ENCODE data around the gene NMT2. TPM values are rescaled to one million over a fixed set of nuclear protein-coding genes. Genes with fewer than 3 reads are reported as not detected.

NMT2 gene
- polyA plus RNA-seq, 4 donors = 29.2 to 41.0 (median 33.1) TPM

DNA sequence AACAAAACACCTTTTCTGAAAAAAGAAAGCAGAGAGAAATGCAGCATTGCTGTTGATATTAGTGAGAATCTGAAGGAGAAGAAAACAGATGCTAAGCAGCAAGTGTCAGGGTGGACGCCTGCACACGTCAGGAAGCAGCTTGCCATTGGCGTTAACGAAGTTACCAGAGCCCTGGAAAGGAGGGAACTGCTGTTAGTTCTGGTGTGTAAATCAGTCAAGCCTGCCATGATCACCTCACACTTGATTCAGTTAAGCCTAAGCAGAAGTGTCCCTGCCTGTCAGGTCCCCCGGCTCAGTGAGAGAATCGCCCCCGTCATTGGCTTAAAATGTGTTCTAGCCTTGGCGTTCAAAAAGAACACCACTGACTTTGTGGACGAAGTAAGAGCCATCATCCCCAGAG is 65.0 kb downstream of the NMT2 start:
- DNase-seq (ENCODE audit: low read depth in 4 of 4, low spot score in 2 of 4) = no peak

DNA sequence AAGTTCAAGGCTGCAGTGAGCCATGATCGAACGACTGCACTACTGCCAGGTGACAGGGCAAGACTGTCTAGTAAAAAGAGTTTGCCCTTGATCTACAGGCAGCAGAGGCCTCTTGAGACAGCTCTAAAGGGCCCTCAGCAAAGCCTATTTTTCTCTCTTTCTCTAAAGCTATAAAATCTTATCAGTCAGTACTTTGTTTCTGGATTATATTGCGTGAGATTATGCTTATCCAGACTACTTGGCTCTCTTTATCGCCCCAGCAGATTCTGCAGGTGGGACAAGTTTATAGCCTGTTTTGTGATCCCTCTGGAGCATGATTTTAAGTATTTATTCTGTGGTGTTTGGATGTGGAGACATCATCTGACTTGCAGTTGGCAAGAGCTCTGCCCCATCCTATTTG is 68.6 kb downstream of the NMT2 start:
- DNase-seq (ENCODE audit: low read depth in 4 of 4, low spot score in 2 of 4) = no peak

DNA sequence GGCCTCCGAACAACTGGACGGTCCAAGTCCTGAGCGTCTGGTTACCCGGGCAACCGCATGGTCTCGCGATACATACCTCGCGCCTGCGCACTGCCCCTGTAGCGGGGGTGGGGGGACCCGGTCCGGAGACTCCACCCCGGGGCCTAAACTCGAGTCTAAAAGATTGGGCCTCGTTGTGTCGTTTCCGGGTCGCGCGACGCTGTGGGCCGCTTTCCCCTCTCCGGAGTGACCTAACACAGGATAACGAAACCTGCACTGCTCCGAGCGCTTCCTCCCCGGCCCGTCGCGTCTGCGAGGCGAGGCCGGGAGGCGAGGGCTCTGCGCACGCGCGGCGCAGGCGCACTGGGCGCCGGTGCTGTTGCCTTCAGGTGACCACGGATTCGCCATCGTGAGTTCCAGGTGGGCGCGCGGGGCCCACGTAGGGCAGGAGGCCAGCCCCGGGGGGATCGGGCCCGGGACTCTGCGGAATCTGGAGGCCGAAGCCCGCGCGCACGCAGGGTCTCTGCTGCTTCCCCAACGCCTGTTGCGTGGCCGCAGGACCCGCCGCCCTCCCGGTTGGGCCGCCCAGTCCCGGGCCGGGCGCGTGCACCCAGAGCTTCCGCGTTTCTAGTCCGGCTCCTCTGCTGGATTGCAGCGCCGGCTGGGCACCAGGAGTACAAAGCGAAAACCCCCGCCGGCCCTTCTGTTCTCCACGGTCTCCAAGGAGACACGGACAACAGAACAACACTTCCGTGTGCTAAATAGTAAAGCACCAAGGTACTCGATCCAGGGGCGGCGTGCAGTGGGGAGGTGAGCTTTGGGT is 71.3 kb downstream of the NMT2 start, which contains the start of gene RPP38:
Gene RPP38, plus strand, starts transcription at position 345 of the 802 bp plus-strand sequence. CDS start 5,960 bp downstream, outside the sequence.
- peak; percentile 92 to 97 (median 94) for DNase-seq (ENCODE audit: low read depth in 4 of 4, low spot score in 2 of 4)

DNA sequence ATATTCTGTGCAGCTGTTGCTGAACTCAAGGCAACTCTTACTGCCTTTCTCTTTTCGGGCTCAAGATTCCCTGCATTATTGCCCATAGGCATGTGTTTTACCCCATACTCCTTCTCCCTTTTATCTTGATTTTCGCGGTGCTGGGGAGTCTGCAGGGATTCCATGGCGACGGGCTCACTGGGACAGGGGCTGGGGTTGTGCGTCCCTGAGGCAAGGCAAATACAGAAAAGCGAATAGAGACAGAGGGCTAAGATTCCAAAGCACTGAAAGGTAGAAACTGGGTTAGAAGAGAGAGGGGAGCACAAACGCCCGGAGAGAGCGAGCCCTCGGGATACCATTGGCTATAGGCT is 71.9 kb downstream of the NMT2 start:
- DNase-seq (ENCODE audit: low read depth in 4 of 4, low spot score in 2 of 4) = no peak

- no peak for DNase-seq (ENCODE audit: low read depth in 4 of 4, low spot score in 2 of 4)
Observed at GRCh38 chr10:15092855-15093408, 75.6 kb downstream of the NMT2 start.

DNA sequence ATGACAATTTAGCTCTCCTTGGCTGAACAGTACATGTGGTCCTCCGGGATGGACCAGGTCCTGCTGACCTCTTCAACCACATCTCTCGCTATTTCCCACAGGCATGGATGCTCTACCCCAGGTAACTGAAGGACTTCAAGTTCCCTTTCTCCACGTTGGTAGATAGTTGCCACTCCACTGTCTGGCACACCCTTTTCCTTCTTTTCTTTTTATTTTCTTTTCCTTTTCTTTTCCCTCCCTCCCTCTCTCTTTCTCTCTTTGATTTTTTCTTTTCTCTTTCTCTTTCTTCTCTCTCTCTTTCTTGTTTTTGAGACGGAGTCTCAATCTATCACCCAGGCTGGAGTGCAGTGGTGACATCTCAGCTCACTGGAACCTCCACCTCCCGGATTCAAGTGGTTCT is 77.1 kb downstream of the NMT2 start:
- DNase-seq (ENCODE audit: low read depth in 4 of 4, low spot score in 2 of 4) = no peak

GRCh38 chr10:15088428-15089261 is 79.8 kb downstream of the NMT2 start, which contains the start of gene ACBD7:
Gene ACBD7 (minus strand): TSS chr10:15088776. CDS start chr10:15088728, 48 bp downstream.
- DNase-seq (ENCODE audit: low read depth in 4 of 4, low spot score in 2 of 4) = peak in 2 of 4 donors; percentile 75 to 78

DNA sequence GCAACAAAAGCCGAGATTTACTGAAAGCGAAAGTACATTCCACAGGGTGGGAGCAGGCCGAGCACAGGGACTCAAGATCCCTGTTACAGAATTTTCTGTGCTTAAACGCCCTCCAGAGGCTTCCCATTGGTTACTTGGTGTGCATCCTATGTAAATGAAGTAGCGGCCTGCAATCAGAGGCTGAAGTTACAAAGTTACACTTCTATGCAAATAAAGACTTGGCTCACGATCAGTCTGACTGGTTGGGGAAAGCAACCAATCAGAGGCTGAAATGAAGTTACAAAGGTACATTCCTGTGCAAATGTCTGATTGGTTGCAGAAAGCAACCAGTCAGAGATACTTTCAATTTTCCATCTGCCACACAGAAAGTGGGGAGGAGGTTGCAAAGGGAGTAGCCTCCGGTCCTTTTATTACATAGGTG is 84.0 kb downstream of the NMT2 start:
- peak in 3 of 4 donors; percentile 67 to 77 (median 72) for DNase-seq (ENCODE audit: low read depth in 4 of 4, low spot score in 2 of 4)

- DNase-seq (ENCODE audit: low read depth in 4 of 4, low spot score in 2 of 4) = no peak
Observed at GRCh38 chr10:15083674-15084501, 84.6 kb downstream of the NMT2 start.

DNA sequence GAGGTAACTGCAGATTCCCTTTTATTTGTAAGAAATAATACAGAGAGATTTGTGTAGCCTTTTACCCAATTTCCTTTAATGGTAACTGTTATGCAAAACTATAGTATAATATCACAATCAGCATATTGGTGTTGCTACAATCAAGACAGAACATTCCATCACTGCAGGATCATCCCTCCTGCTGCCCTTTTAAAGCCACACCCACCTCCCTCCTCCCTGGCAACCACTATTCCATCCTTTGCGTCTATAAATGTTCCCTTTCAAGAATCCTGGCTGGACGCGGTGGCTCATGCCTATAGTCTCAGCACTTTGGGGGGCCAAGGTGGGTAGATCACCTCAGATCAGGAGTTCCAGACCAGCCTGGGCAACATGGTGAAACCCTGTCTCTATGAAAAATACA is 93.1 kb downstream of the NMT2 start:
- no peak for DNase-seq (ENCODE audit: low read depth in 4 of 4, low spot score in 2 of 4)

- no peak for DNase-seq (ENCODE audit: low read depth in 4 of 4, low spot score in 2 of 4)
Observed at GRCh38 chr10:15072358-15072757, 96.1 kb downstream of the NMT2 start.

DNA sequence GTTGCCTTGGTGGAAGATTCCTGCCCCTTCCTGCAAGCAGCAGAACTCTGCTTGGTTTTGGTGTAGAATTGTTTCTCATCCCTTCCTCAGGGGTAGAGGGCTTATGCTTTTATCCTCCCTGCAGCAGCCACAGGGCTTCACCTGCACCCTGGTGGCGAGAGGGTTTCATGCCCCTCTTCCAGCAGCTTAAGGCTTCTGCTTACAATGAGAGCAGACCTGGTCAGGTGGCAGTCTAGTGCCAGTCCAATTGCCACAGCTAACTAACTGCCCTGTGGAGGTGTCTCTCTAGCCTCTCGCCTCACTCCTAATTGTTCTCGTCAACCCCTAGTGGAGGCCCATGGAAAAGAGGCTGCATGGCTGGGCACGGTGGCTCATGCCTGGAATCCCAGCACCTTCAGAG is 99.3 kb downstream of the NMT2 start:
- no peak for DNase-seq (ENCODE audit: low read depth in 4 of 4, low spot score in 2 of 4)

GRCh38 chr10:15068802-15069201 is 99.7 kb downstream of the NMT2 start:
- no peak for DNase-seq (ENCODE audit: low read depth in 4 of 4, low spot score in 2 of 4)

GRCh38 chr10:15067154-15067553 is 101.3 kb downstream of the NMT2 start:
- DNase-seq (ENCODE audit: low read depth in 4 of 4, low spot score in 2 of 4) = no peak

GRCh38 chr10:15060638-15061037 is 107.9 kb downstream of the NMT2 start:
- no peak for DNase-seq (ENCODE audit: low read depth in 4 of 4, low spot score in 2 of 4)

DNA sequence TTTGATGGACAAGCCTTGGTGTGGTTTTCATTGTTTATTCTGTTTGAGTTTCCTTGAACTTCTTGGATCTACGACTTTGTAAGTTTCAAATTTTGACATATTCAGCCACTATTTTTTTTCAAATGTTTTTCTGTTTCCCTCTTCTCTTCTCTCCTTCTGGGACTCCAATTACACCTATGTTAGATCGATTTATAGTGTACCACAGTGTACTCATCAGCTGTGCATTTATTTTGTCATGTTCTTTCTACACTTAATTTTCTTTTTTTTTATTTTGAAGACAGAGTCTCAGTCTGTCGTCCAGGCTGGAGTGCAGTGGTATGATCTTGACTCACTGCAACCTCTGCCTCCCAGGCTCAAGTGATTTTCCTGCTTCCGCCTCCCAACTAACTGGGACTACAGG is 108.6 kb downstream of the NMT2 start:
- DNase-seq (ENCODE audit: low read depth in 4 of 4, low spot score in 2 of 4) = no peak

GRCh38 chr10:15058689-15059088 is 109.8 kb downstream of the NMT2 start:
- DNase-seq (ENCODE audit: low read depth in 4 of 4, low spot score in 2 of 4) = no peak

All from left renal cortex interstitium (tissue), 4 donors.